DMS153 treated with DMSO at 0.1 percent for 48 hours (cell line): ENCODE data around the gene FXYD6.

Source experiments
- DNase-seq: peaks from one replicate; lab custom pipeline; 2025; ENCODE audit not compliant: unreplicated experiment; lab: John Stamatoyannopoulos, UW

Gene FXYD6

GRCh38 chr11:117887431-117888138 lies 11.1 kb upstream of the FXYD6 start:
- no peak for DNase-seq

- DNase-seq, result no peak
Observed at GRCh38 chr11:117885777-117886176, 9.3 kb upstream of the FXYD6 start.

GRCh38 chr11:117884994-117885393 lies 8.5 kb upstream of the FXYD6 start:
- no peak for DNase-seq

- DNase-seq, result no peak
Observed at GRCh38 chr11:117883063-117883462, 6.6 kb upstream of the FXYD6 start.

GRCh38 chr11:117882311-117882905 lies 6.0 kb upstream of the FXYD6 start:
- DNase-seq, result no peak

- no peak for DNase-seq
Observed at GRCh38 chr11:117881217-117881616, 4.8 kb upstream of the FXYD6 start.

- DNase-seq, result no peak
Observed at GRCh38 chr11:117879516-117880480, 3.3 kb upstream of the FXYD6 start.

GRCh38 chr11:117878939-117879475 lies 2.5 kb upstream of the FXYD6 start:
- no peak for DNase-seq

- no peak for DNase-seq
Observed at GRCh38 chr11:117878314-117878938, 2.0 kb upstream of the FXYD6 start.

- DNase-seq, result no peak
Observed at GRCh38 chr11:117877120-117877784, 794 bp upstream of the FXYD6 start.

- no peak for DNase-seq
Observed at GRCh38 chr11:117876059-117876340, 458 bp downstream of the FXYD6 start.

- no peak for DNase-seq
Observed at GRCh38 chr11:117875382-117876058, 938 bp downstream of the FXYD6 start.

- no peak for DNase-seq
Observed at GRCh38 chr11:117874910-117875381, 1.5 kb downstream of the FXYD6 start.

GRCh38 chr11:117874253-117874909 lies 2.1 kb downstream of the FXYD6 start:
- DNase-seq, result no peak

- no peak for DNase-seq
Observed at GRCh38 chr11:117873828-117874125, 2.7 kb downstream of the FXYD6 start.

GRCh38 chr11:117872975-117873827 lies 3.3 kb downstream of the FXYD6 start:
- no peak for DNase-seq

- DNase-seq, result no peak
Observed at GRCh38 chr11:117872420-117872961, 4.0 kb downstream of the FXYD6 start.

- no peak for DNase-seq
Observed at GRCh38 chr11:117871784-117872183, 4.7 kb downstream of the FXYD6 start.
